ENCODE results near the gene HPS1.

Gene HPS1

GRCh38 chr10:98417973-98418664, 28.6 kb downstream of the HPS1 start:
- H3K4me3 Mint-ChIP-seq = no peak overlapping the region
- peaks cover 22% of the 10 kb centered on the region for H3K36me3 Mint-ChIP-seq (ENCODE audit: low read depth)
- peaks cover 15% of the 10 kb centered on the region for H3K4me1 Mint-ChIP-seq (ENCODE audit: low read depth)
- H3K27me3 Mint-ChIP-seq (ENCODE audit: low read depth) = no peaks in the 10 kb centered on the region
- H3K9me3 Mint-ChIP-seq = no peaks in the 10 kb centered on the region
- no peak for DNase-seq (ENCODE audit: low spot score)
- H3K27ac Mint-ChIP-seq = no peak overlapping the region

GRCh38 chr10:98417481-98417959, 29.2 kb downstream of the HPS1 start:
- Mint-ChIP-seq H3K9me3 (no peaks in the 10 kb centered on the region), H3K27ac (no peak overlapping the region), H3K4me3 (no peak overlapping the region), H3K36me3 (ENCODE audit: low read depth) (peaks cover 22% of the 10 kb centered on the region), H3K27me3 (ENCODE audit: low read depth) (no peaks in the 10 kb centered on the region), H3K4me1 (ENCODE audit: low read depth) (peaks cover 15% of the 10 kb centered on the region)
- DNase-seq (ENCODE audit: low spot score) = no peak

- peaks cover 22% of the 10 kb centered on the region for H3K36me3 Mint-ChIP-seq (ENCODE audit: low read depth)
- no peak overlapping the region for H3K4me3 Mint-ChIP-seq
- no peak for DNase-seq (ENCODE audit: low spot score)
- peak overlapping the region; percentile 15 for H3K27ac Mint-ChIP-seq
- H3K27me3 Mint-ChIP-seq (ENCODE audit: low read depth) = no peaks in the 10 kb centered on the region
- H3K9me3 Mint-ChIP-seq = no peaks in the 10 kb centered on the region
- H3K4me1 Mint-ChIP-seq (ENCODE audit: low read depth) = peaks cover 15% of the 10 kb centered on the region
Measured at GRCh38 chr10:98416606-98417388, 29.9 kb downstream of the HPS1 start.

- no peak overlapping the region for H3K4me3 Mint-ChIP-seq
- no peaks in the 10 kb centered on the region for H3K27me3 Mint-ChIP-seq (ENCODE audit: low read depth)
- H3K27ac Mint-ChIP-seq = no peak overlapping the region
- H3K4me1 Mint-ChIP-seq (ENCODE audit: low read depth) = peaks cover 15% of the 10 kb centered on the region
- peaks cover 17% of the 10 kb centered on the region for H3K36me3 Mint-ChIP-seq (ENCODE audit: low read depth)
- no peak for DNase-seq (ENCODE audit: low spot score)
- H3K9me3 Mint-ChIP-seq = no peaks in the 10 kb centered on the region
Measured at GRCh38 chr10:98415731-98416119, 31.0 kb downstream of the HPS1 start.

- Mint-ChIP-seq H3K9me3 (no peaks in the 10 kb centered on the region), H3K27me3 (ENCODE audit: low read depth) (no peaks in the 10 kb centered on the region), H3K4me3 (peak within 1 kb of the TSS; percentile 87), H3K4me1 (ENCODE audit: low read depth) (peaks cover 15% of the 10 kb centered on the region), H3K36me3 (ENCODE audit: low read depth) (peaks cover 17% of the 10 kb centered on the region), H3K27ac (peak within 1 kb of the TSS; percentile 93)
- DNase-seq (ENCODE audit: low spot score) = no peak
Measured at GRCh38 chr10:98414932-98415730, 31.6 kb downstream of the HPS1 start, which contains the start of gene PYROXD2. Gene PYROXD2 (minus strand): TSS chr10:98415182. CDS start chr10:98415135, 47 bp downstream.

GRCh38 chr10:98414578-98414931, 32.2 kb downstream of the HPS1 start:
- H3K27ac Mint-ChIP-seq = peak overlapping the region; percentile 26

GRCh38 chr10:98411768-98412167, 35.0 kb downstream of the HPS1 start:
- H3K9me3 Mint-ChIP-seq = no peaks in the 10 kb centered on the region
- no peak overlapping the region for H3K4me3 Mint-ChIP-seq
- peaks cover 15% of the 10 kb centered on the region for H3K4me1 Mint-ChIP-seq (ENCODE audit: low read depth)
- H3K36me3 Mint-ChIP-seq (ENCODE audit: low read depth) = peaks cover 7% of the 10 kb centered on the region
- H3K27ac Mint-ChIP-seq = no peak overlapping the region
- DNase-seq (ENCODE audit: low spot score) = no peak
- H3K27me3 Mint-ChIP-seq (ENCODE audit: low read depth) = no peaks in the 10 kb centered on the region

More at GRCh38 chr10:98414578-98414931, 32.2 kb downstream of the HPS1 start:
- Mint-ChIP-seq H3K36me3 (ENCODE audit: low read depth) (peaks cover 13% of the 10 kb centered on the region), H3K4me3 (peak overlapping the region; percentile 87), H3K9me3 (no peaks in the 10 kb centered on the region), H3K27me3 (ENCODE audit: low read depth) (no peaks in the 10 kb centered on the region), H3K4me1 (ENCODE audit: low read depth) (peaks cover 15% of the 10 kb centered on the region)
- no peak for DNase-seq (ENCODE audit: low spot score)

GRCh38 chr10:98411166-98411565, 35.6 kb downstream of the HPS1 start:
- no peak for DNase-seq (ENCODE audit: low spot score)
- no peak overlapping the region for H3K4me3 Mint-ChIP-seq
- H3K27ac Mint-ChIP-seq = no peak overlapping the region
- peaks cover 2% of the 10 kb centered on the region for H3K36me3 Mint-ChIP-seq (ENCODE audit: low read depth)
- H3K27me3 Mint-ChIP-seq (ENCODE audit: low read depth) = no peaks in the 10 kb centered on the region
- peaks cover 15% of the 10 kb centered on the region for H3K4me1 Mint-ChIP-seq (ENCODE audit: low read depth)
- no peaks in the 10 kb centered on the region for H3K9me3 Mint-ChIP-seq

- DNase-seq (ENCODE audit: low spot score) = no peak
- no peak overlapping the region for H3K4me3 Mint-ChIP-seq
- H3K36me3 Mint-ChIP-seq (ENCODE audit: low read depth) = peaks cover 2% of the 10 kb centered on the region
- no peaks in the 10 kb centered on the region for H3K9me3 Mint-ChIP-seq
- no peaks in the 10 kb centered on the region for H3K27me3 Mint-ChIP-seq (ENCODE audit: low read depth)
- peaks cover 14% of the 10 kb centered on the region for H3K4me1 Mint-ChIP-seq (ENCODE audit: low read depth)
- no peak overlapping the region for H3K27ac Mint-ChIP-seq
Measured at GRCh38 chr10:98410759-98411158, 36.0 kb downstream of the HPS1 start.

- DNase-seq (ENCODE audit: low spot score) = no peak
- Mint-ChIP-seq H3K36me3 (ENCODE audit: low read depth) (peaks cover 2% of the 10 kb centered on the region), H3K4me1 (ENCODE audit: low read depth) (peaks cover 9% of the 10 kb centered on the region), H3K27ac (no peak overlapping the region), H3K4me3 (no peak overlapping the region), H3K9me3 (no peaks in the 10 kb centered on the region), H3K27me3 (ENCODE audit: low read depth) (no peaks in the 10 kb centered on the region)
Measured at GRCh38 chr10:98410135-98410743, 36.5 kb downstream of the HPS1 start.

- H3K4me3 Mint-ChIP-seq = no peak overlapping the region
- H3K27ac Mint-ChIP-seq = no peak overlapping the region
- no peaks in the 10 kb centered on the region for H3K9me3 Mint-ChIP-seq
- H3K36me3 Mint-ChIP-seq (ENCODE audit: low read depth) = no peaks in the 10 kb centered on the region
- peaks cover 9% of the 10 kb centered on the region for H3K4me1 Mint-ChIP-seq (ENCODE audit: low read depth)
- DNase-seq (ENCODE audit: low spot score) = no peak
- no peaks in the 10 kb centered on the region for H3K27me3 Mint-ChIP-seq (ENCODE audit: low read depth)
Measured at GRCh38 chr10:98408799-98409198, 37.9 kb downstream of the HPS1 start.

GRCh38 chr10:98407744-98408241, 38.9 kb downstream of the HPS1 start:
- H3K27ac Mint-ChIP-seq = no peak overlapping the region
- H3K4me1 Mint-ChIP-seq (ENCODE audit: low read depth) = peaks cover 13% of the 10 kb centered on the region

GRCh38 chr10:98407017-98407743, 39.6 kb downstream of the HPS1 start:
- Mint-ChIP-seq H3K27me3 (ENCODE audit: low read depth) (no peaks in the 10 kb centered on the region), H3K36me3 (ENCODE audit: low read depth) (no peaks in the 10 kb centered on the region), H3K27ac (no peak overlapping the region), H3K4me3 (no peak overlapping the region), H3K9me3 (no peaks in the 10 kb centered on the region), H3K4me1 (ENCODE audit: low read depth) (peaks cover 13% of the 10 kb centered on the region)
- DNase-seq (ENCODE audit: low spot score) = no peak

More at GRCh38 chr10:98407744-98408241, 38.9 kb downstream of the HPS1 start:
- H3K4me3 Mint-ChIP-seq = no peak overlapping the region
- no peaks in the 10 kb centered on the region for H3K27me3 Mint-ChIP-seq (ENCODE audit: low read depth)
- H3K9me3 Mint-ChIP-seq = no peaks in the 10 kb centered on the region
- DNase-seq (ENCODE audit: low spot score) = no peak
- no peaks in the 10 kb centered on the region for H3K36me3 Mint-ChIP-seq (ENCODE audit: low read depth)

All from T-helper 2 cell treated with Interferon-gamma antibody and Interleukin-4, amounts not matched to agents 5 μg/mL and 100 μg/mL, for 36 hours (primary cell).